Endodermal cell (in vitro differentiated cells): ENCODE measurements around the gene ANTXRL. TPM values are rescaled to one million over a fixed set of nuclear protein-coding genes. Genes with fewer than 3 reads are reported as not detected.
A peak's percentile ranks its signal among the peaks of the same experiment; 100 is the strongest.

Source experiments
- DNase-seq: peaks from one replicate; pipeline ENCODE4 v3.0.0-alpha.2; 2017
- H3K27ac ChIP-seq: 2 replicates; pipeline ENCODE4 v1.5.1; 2013; ENCODE audit warnings: mild to moderate bottlenecking, low read depth, low read length, moderate library complexity
- H3K27me3 ChIP-seq: 2 replicates; pipeline ENCODE4 v1.6.1; 2013; ENCODE audit warnings: mild to moderate bottlenecking, low read length, moderate library complexity; ENCODE audit not compliant: insufficient read depth, control insufficient read depth, poor library complexity, severe bottlenecking
- H3K36me3 ChIP-seq: 2 replicates; pipeline ENCODE4 v1.7.0; 2013; ENCODE audit warnings: mild to moderate bottlenecking, low read length, moderate library complexity; ENCODE audit not compliant: control insufficient read depth, insufficient read depth
- H3K4me1 ChIP-seq: one replicate; pipeline ENCODE4 v1.7.0; 2013; ENCODE audit warnings: low read length; ENCODE audit not compliant: control insufficient read depth, insufficient read depth
- H3K4me3 ChIP-seq: 2 replicates; pipeline ENCODE4 v1.5.1; 2013; ENCODE audit warnings: mild to moderate bottlenecking, low read length, moderate library complexity
- H3K9ac ChIP-seq: 2 replicates; pipeline ENCODE4 v1.6.1; 2013; ENCODE audit warnings: mild to moderate bottlenecking, low read length, moderate library complexity; ENCODE audit not compliant: poor library complexity, severe bottlenecking; ENCODE audit errors: extremely low read depth
- H3K9me3 ChIP-seq: 2 replicates; pipeline ENCODE4 v1.6.1; 2013; ENCODE audit warnings: mild to moderate bottlenecking, low read length, moderate library complexity; ENCODE audit not compliant: control insufficient read depth
- H3K27ac Mint-ChIP-seq: 2 replicates; pipeline ENCODE4 v1.8.0; 2020; ENCODE audit warnings: mixed read lengths
- H3K27me3 Mint-ChIP-seq: 2 replicates; pipeline ENCODE4 v1.8.0; 2021; ENCODE audit warnings: mild to moderate bottlenecking, mixed read lengths; ENCODE audit not compliant: insufficient read depth
- H3K36me3 Mint-ChIP-seq: 2 replicates; pipeline ENCODE4 v1.8.0; 2020; ENCODE audit warnings: low read depth, mixed read lengths
- H3K4me1 Mint-ChIP-seq: 2 replicates; pipeline ENCODE4 v1.8.0; 2020; ENCODE audit warnings: mixed read lengths
- H3K4me3 Mint-ChIP-seq: 2 replicates; pipeline ENCODE4 v1.8.0; 2020; ENCODE audit warnings: mild to moderate bottlenecking, moderate library complexity, mixed read lengths
- H3K9me3 Mint-ChIP-seq: 2 replicates; pipeline ENCODE4 v1.8.0; 2020; ENCODE audit warnings: mild to moderate bottlenecking, mixed read lengths
- CTCF ChIP-seq: fragments of 200-600 bp; sonication (generic); conservative IDR thresholded peaks from 2 replicates; pipeline ENCODE4 v1.5.0; 2021; ENCODE audit warnings: antibody characterized with exemption, mild to moderate bottlenecking
- WGBS, 2 experiments: methylation state at CpG; one replicate each; pipeline versions ENCODE4 v1.1.5 to v1.1.7; 2013; ENCODE audit warnings: missing lambda C conversion rate in 2 of 2, mixed read lengths in 1 of 2; ENCODE audit not compliant: insufficient coverage in 1 of 2, insufficient read length in 1 of 2; 5-methylcytosine and 5-hydroxymethylcytosine counted together
- total RNA-seq, 2 donors: library from RNA; stranded (reverse); fragmentation: NEBNext Ultra II Directional in 1 of 2; extraction: Animal tissue kit (Norgen Biotek cat#: 25700) in 1 of 2; gene quantifications; 2 replicates in 1 of 2; 3 replicates in 1 of 2; pipeline ENCODE4 v1.2.1, GENCODE V29; 2021

ANTXRL gene
- total RNA-seq, 2 donors from 2014 or later: not detected

GRCh38 chr10:46282842-46283574, 3.8 kb upstream of the ANTXRL start:
- Mint-ChIP-seq H3K27me3 (peaks cover 55% of the 10 kb centered on the region), H3K36me3 (no peaks in the 10 kb centered on the region), H3K4me3 (peak overlapping the region; percentile 59), H3K4me1 (peaks cover 10% of the 10 kb centered on the region), H3K9me3 (no peaks in the 10 kb centered on the region), H3K27ac (no peak overlapping the region)
- Histone ChIP-seq H3K27ac (no peak overlapping the region), H3K4me3 (peak overlapping the region; percentile 53), H3K36me3 (no peaks in the 10 kb centered on the region), H3K9ac (no peak overlapping the region), H3K4me1 (no peaks in the 10 kb centered on the region), H3K27me3 (peaks cover 27% of the 10 kb centered on the region), H3K9me3 (no peaks in the 10 kb centered on the region)
- peak; percentile 87 for DNase-seq
- WGBS, 2 experiments: 13 to 73% methylated on average over 3 to 37 of the region's 51 CpGs
- TF ChIP-seq CTCF: no peak

DNA sequence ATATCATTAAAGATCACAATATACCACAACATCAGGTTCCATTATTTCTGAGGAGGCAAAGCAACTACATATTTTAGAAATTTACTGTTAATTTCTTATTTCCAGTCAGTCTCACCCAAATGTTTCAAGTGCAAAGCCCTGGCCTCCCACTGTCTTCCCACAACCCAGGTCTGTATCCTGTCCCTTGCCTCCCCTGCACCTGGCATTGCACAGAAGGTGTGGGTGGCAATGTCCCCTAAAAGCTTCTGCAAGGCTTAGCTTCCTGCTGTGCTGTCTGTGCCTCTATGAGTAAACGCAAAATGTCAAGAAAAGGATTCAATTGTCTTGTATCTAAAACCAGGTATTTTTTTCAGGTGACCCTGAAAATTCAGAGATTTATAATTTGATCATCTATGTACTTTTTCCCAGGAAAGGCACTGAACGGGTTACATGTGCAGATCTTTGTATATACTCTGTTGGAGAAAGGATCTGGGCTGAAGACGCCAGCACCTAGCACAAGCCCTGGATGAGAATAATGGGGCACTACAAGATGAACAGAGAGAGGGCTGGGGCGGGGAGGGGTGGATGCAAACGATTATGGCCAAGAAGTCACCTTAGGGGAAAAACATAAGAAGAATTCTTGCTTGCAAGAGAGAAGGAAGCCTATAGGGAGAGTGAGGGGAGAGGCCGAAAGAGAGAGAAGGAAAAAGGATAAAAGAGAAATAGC, 3.1 kb upstream of the ANTXRL start:
- H3K4me1 Mint-ChIP-seq: peaks cover 10% of the 10 kb centered on the region
- no peak overlapping the region for H3K27ac Mint-ChIP-seq
- Histone ChIP-seq H3K9me3 (no peaks in the 10 kb centered on the region), H3K27me3 (peaks cover 27% of the 10 kb centered on the region), H3K4me3 (peak overlapping the region; percentile 79), H3K27ac (no peak overlapping the region), H3K9ac (peak overlapping the region; percentile 26), H3K4me1 (no peaks in the 10 kb centered on the region), H3K36me3 (no peaks in the 10 kb centered on the region)
- 50 to 65% methylated on average over 5 to 6 of the region's 6 CpGs for WGBS, 2 experiments
- peak; percentile 41 for DNase-seq
- no peaks in the 10 kb centered on the region for H3K36me3 Mint-ChIP-seq
- no peaks in the 10 kb centered on the region for H3K9me3 Mint-ChIP-seq
- peak overlapping the region; percentile 59 for H3K4me3 Mint-ChIP-seq
- H3K27me3 Mint-ChIP-seq: peaks cover 55% of the 10 kb centered on the region
- no peak for TF ChIP-seq CTCF

- Mint-ChIP-seq H3K27me3 (peaks cover 54% of the 10 kb centered on the region), H3K9me3 (no peaks in the 10 kb centered on the region), H3K4me1 (peaks cover 10% of the 10 kb centered on the region), H3K36me3 (no peaks in the 10 kb centered on the region), H3K4me3 (peak overlapping the region; percentile 59), H3K27ac (no peak overlapping the region)
- H3K4me1 ChIP-seq: no peaks in the 10 kb centered on the region
- no peak overlapping the region for H3K27ac ChIP-seq
- peak; percentile 93 for DNase-seq
- peak overlapping the region; percentile 79 for H3K4me3 ChIP-seq
- H3K9me3 ChIP-seq: no peaks in the 10 kb centered on the region
- TF ChIP-seq CTCF: no peak
- WGBS, 2 experiments: 1 to 6% methylated on average over 14 to 82 of the region's 82 CpGs
- H3K9ac ChIP-seq: peak overlapping the region; percentile 67
- H3K27me3 ChIP-seq: peaks cover 27% of the 10 kb centered on the region
- H3K36me3 ChIP-seq: no peaks in the 10 kb centered on the region
Measured at GRCh38 chr10:46284286-46285229, 2.2 kb upstream of the ANTXRL start.
